HEK293 (cell line): Measurements from ENCODE around the gene ERICH4.

Source experiments
- CTCF ChIA-PET: fragments of 350-600 bp; formaldehyde crosslinking; extraction: SDS; loops from one replicate; lab custom pipeline; 2021; ENCODE audit warnings: antibody characterized with exemption; lab: Yijun Ruan, JAX
- POLR2A ChIA-PET: fragments of 300-600 bp; formaldehyde crosslinking; extraction: SDS; loops from one replicate; lab custom pipeline; 2020; ENCODE audit warnings: antibody characterized with exemption, inconsistent platforms; lab: Yijun Ruan, JAX
- H3K27ac ChIP-seq: fragments of 200-500 bp; sonication (Bioruptor generic); 2 replicates; pipeline ENCODE4 v1.5.1; 2014; ENCODE audit warnings: low read depth, low read length, control low read depth, inconsistent platforms; ENCODE audit errors: extremely low read depth
- H3K36me3 ChIP-seq, 2 experiments: fragments of 200-500 bp in 1 of 2; sonication (Bioruptor generic) in 1 of 2; 1 replicate in 1 of 2; 2 replicates in 1 of 2; pipeline ENCODE4 v1.5.1; 2014 to 2017; ENCODE audit warnings: inconsistent platforms in 2 of 2, low read length in 2 of 2; ENCODE audit not compliant: control insufficient read depth in 2 of 2, insufficient read depth in 1 of 2
- H3K4me1 ChIP-seq: fragments of 200-500 bp; sonication (Bioruptor generic); 2 replicates; pipeline ENCODE4 v1.5.1; 2014; ENCODE audit warnings: mild to moderate bottlenecking, low read length, inconsistent platforms; ENCODE audit not compliant: control insufficient read depth, insufficient read depth
- H3K4me3 ChIP-seq: 2 replicates; pipeline ENCODE4 v1.5.1; 2011; ENCODE audit warnings: low read depth, mild to moderate bottlenecking, control low read depth, low read length, moderate library complexity
- H3K9me3 ChIP-seq: fragments of 200-500 bp; sonication (Bioruptor generic); 2 replicates; pipeline ENCODE4 v1.5.1; 2014; ENCODE audit warnings: low read depth, low read length, inconsistent platforms; ENCODE audit not compliant: control insufficient read depth, insufficient read depth
- ATF2 ChIP-seq: fragments of 450-650 bp; formaldehyde crosslinking; IDR thresholded peaks from 2 replicates; pipeline ENCODE4 v1.5.1; 2016; ENCODE audit warnings: missing biosample characterization, missing genetic modification characterization, low read depth
- ELK4 ChIP-seq: IDR thresholded peaks from 2 replicates; pipeline ENCODE4 v1.6.1; 2011; ENCODE audit warnings: mild to moderate bottlenecking, low read depth, low read length, borderline replicate concordance
- GLIS2 ChIP-seq: fragments of 450-650 bp; formaldehyde crosslinking; IDR thresholded peaks from 2 replicates; pipeline ENCODE4 v1.5.1; 2016; ENCODE audit warnings: missing biosample characterization, missing genetic modification characterization
- KLF9 ChIP-seq: fragments of 450-650 bp; formaldehyde crosslinking; IDR thresholded peaks from 2 replicates; pipeline ENCODE4 v1.5.1; 2016; ENCODE audit warnings: missing biosample characterization, missing genetic modification characterization, low read depth
- PRDM1 ChIP-seq: fragments of 450-650 bp; formaldehyde crosslinking; IDR thresholded peaks from 2 replicates; pipeline ENCODE4; 2016; ENCODE audit warnings: missing biosample characterization, missing genetic modification characterization
- REPIN1 ChIP-seq: fragments of 450-650 bp; formaldehyde crosslinking; IDR thresholded peaks from 2 replicates; pipeline ENCODE4 v1.5.1; 2017; ENCODE audit warnings: missing biosample characterization, missing genetic modification characterization, low read depth
- SALL2 ChIP-seq: fragments of 450-650 bp; formaldehyde crosslinking; IDR thresholded peaks from 2 replicates; pipeline ENCODE4 v1.5.0; 2017; ENCODE audit warnings: missing biosample characterization, mild to moderate bottlenecking, missing genetic modification characterization, borderline replicate concordance
- SCRT2 ChIP-seq: fragments of 450-650 bp; formaldehyde crosslinking; IDR thresholded peaks from 2 replicates; pipeline ENCODE4 v1.5.1; 2016; ENCODE audit warnings: missing biosample characterization, missing genetic modification characterization
- WT1 ChIP-seq: fragments of 450-650 bp; formaldehyde crosslinking; IDR thresholded peaks from 2 replicates; pipeline ENCODE4 v1.5.1; 2016; ENCODE audit warnings: missing biosample characterization, missing genetic modification characterization
- ZNF133 ChIP-seq: fragments of 450-650 bp; formaldehyde crosslinking; IDR thresholded peaks from 2 replicates; pipeline ENCODE4 v1.5.1; 2016; ENCODE audit warnings: missing biosample characterization, missing genetic modification characterization
- ZNF155 ChIP-seq: fragments of 450-650 bp; formaldehyde crosslinking; IDR thresholded peaks from 2 replicates; pipeline ENCODE4 v1.5.1; 2016; ENCODE audit warnings: missing biosample characterization, missing genetic modification characterization
- ZNF2 ChIP-seq: fragments of 450-650 bp; formaldehyde crosslinking; IDR thresholded peaks from 2 replicates; pipeline ENCODE4 v1.5.1; 2016; ENCODE audit warnings: missing biosample characterization, missing genetic modification characterization
- ZNF391 ChIP-seq: fragments of 450-650 bp; formaldehyde crosslinking; IDR thresholded peaks from 2 replicates; pipeline ENCODE4 v1.5.1; 2016; ENCODE audit warnings: low read depth, missing biosample characterization, missing genetic modification characterization, borderline replicate concordance
- ZNF433 ChIP-seq: fragments of 450-650 bp; formaldehyde crosslinking; IDR thresholded peaks from 2 replicates; pipeline ENCODE4 v1.5.1; 2016; ENCODE audit warnings: missing biosample characterization, missing genetic modification characterization, low read depth
- ZNF513 ChIP-seq: fragments of 450-650 bp; IDR thresholded peaks from 2 replicates; pipeline ENCODE4 v1.5.1; 2018; ENCODE audit warnings: missing biosample characterization, missing genetic modification characterization
- ZNF518A ChIP-seq: fragments of 450-650 bp; formaldehyde crosslinking; conservative IDR thresholded peaks from 2 replicates; pipeline ENCODE4 v1.5.1; 2016; ENCODE audit warnings: low read depth, missing biosample characterization, missing genetic modification characterization
- ZNF560 ChIP-seq: fragments of 450-650 bp; formaldehyde crosslinking; IDR thresholded peaks from 2 replicates; pipeline ENCODE4 v1.5.1; 2017; ENCODE audit warnings: missing biosample characterization, missing genetic modification characterization, borderline replicate concordance
- ZNF701 ChIP-seq: fragments of 450-650 bp; formaldehyde crosslinking; IDR thresholded peaks from 2 replicates; pipeline ENCODE4 v1.5.1; 2016; ENCODE audit warnings: missing biosample characterization, missing genetic modification characterization
- ZNF747 ChIP-seq: fragments of 450-650 bp; formaldehyde crosslinking; IDR thresholded peaks from 2 replicates; pipeline ENCODE4 v1.5.1; 2016; ENCODE audit warnings: missing biosample characterization, missing genetic modification characterization
- ZNF837 ChIP-seq: fragments of 450-650 bp; formaldehyde crosslinking; IDR thresholded peaks from 2 replicates; pipeline ENCODE4 v1.5.1; 2016; ENCODE audit warnings: missing biosample characterization, missing genetic modification characterization
- ZNF843 ChIP-seq: fragments of 450-650 bp; formaldehyde crosslinking; IDR thresholded peaks from 2 replicates; pipeline ENCODE4 v1.5.1; 2016; ENCODE audit warnings: missing biosample characterization, missing genetic modification characterization
- ZXDB ChIP-seq: fragments of 450-650 bp; formaldehyde crosslinking; IDR thresholded peaks from 2 replicates; pipeline ENCODE4 v1.5.1; 2016; ENCODE audit warnings: missing biosample characterization, missing genetic modification characterization

The ERICH4 gene

GRCh38 chr19:41420101-41420880, 22.7 kb upstream of the ERICH4 start:
- H3K4me1 ChIP-seq = no peaks in the 10 kb centered on the region
- H3K27ac ChIP-seq = no peak overlapping the region
- TF ChIP-seq ZNF133 (no peak), ZNF701 (tag by site-specific recombination) (no peak), ZNF560 (no peak), SALL2 (tag by site-specific recombination) (no peak), ATF2 (tag by site-specific recombination) (no peak), ZNF513 (tag by site-specific recombination) (no peak), ZXDB (tag by site-specific recombination) (no peak), SCRT2 (no peak), WT1 (no peak)
- TF ChIP-seq, all 188 proteins: peak for 0
- H3K36me3 ChIP-seq = peaks cover 33 to 54% of the 10 kb centered on the region in 2 experiments
- CTCF ChIA-PET = interaction anchor here (0.5 to 1.3 kb wide), 2 partner anchors 9 to 143 kb away, joined by 3 to 5 read pairs; no protein-coding TSS in a partner anchor
- no peak overlapping the region for H3K4me3 ChIP-seq
- no peaks in the 10 kb centered on the region for H3K9me3 ChIP-seq
- POLR2A ChIA-PET = interaction anchor here (0.7 kb wide), 2 partner anchors 9 to 15 kb away, joined by 3 to 4 read pairs; no protein-coding TSS in a partner anchor

- Histone ChIP-seq H3K9me3 (no peaks in the 10 kb centered on the region), H3K27ac (no peak overlapping the region), H3K4me1 (no peaks in the 10 kb centered on the region; the same call in 1 of the 2 replicates), H3K36me3 (peaks cover 33 to 57% of the 10 kb centered on the region in 2 experiments), H3K4me3 (no peak overlapping the region)
- CTCF ChIA-PET = interaction anchor here (0.6 to 1.3 kb wide), 3 partner anchors 10 to 1069 kb away, joined by 3 read pairs; no protein-coding TSS in a partner anchor
- TF ChIP-seq ZNF391 (tag by site-specific recombination) (no peak), ZNF747 (tag by site-specific recombination) (no peak), ZNF843 (tag by site-specific recombination) (no peak), ELK4 (no peak), ZNF837 (tag by site-specific recombination) (no peak), ATF2 (tag by site-specific recombination) (no peak), KLF9 (no peak), GLIS2 (tag by site-specific recombination) (no peak), ZNF518A (tag by site-specific recombination) (no peak), PRDM1 (tag by site-specific recombination) (no peak), REPIN1 (tag by site-specific recombination) (no peak), ZNF433 (tag by site-specific recombination) (no peak), ZNF2 (no peak), ZNF155 (tag by site-specific recombination) (no peak)
- POLR2A ChIA-PET = no interaction called here
These were observed 21.6 kb upstream of the ERICH4 start for GRCh38 chr19:41421314-41421713.
